T47D (cell line): ENCODE data around the gene CCDC13.

Experiments used
- DNase-seq, 2 experiments: peaks; one replicate each; pipeline versions ENCODE4 v3.0.0 to v3.0.0-alpha.2; 2011 to 2012; ENCODE audit warnings: low read depth in 1 of 2, low spot score in 1 of 2
- JUND ChIP-seq: IDR thresholded peaks from 2 replicates; pipeline ENCODE4 v1.6.1; 2012; ENCODE audit warnings: low read depth
- in situ Hi-C: cut with HindIII; loops from 2 replicates; pipeline ENCODE4 v1.10.0; 2016; ENCODE audit warnings: low sequenced_read_pairs, low pct_unique_long_range_greater_than_20kb

CCDC13 gene

GRCh38 chr3:42743204-42743995 lies 29.7 kb downstream of the CCDC13 start:
- in situ Hi-C loops: no loop called here

GRCh38 chr3:42742688-42743087 lies 30.4 kb downstream of the CCDC13 start:
- no peak for DNase-seq
- in situ Hi-C loops: no loop called here
- TF ChIP-seq JUND: no peak

More at GRCh38 chr3:42743204-42743995, 29.7 kb downstream of the CCDC13 start:
- no peak for DNase-seq
- no peak for TF ChIP-seq JUND

GRCh38 chr3:42742259-42742658 lies 30.8 kb downstream of the CCDC13 start:
- in situ Hi-C loops: no loop called here
- DNase-seq: no peak
- no peak for TF ChIP-seq JUND

- no peak for DNase-seq
- in situ Hi-C loops: no loop called here
These were observed 31.3 kb downstream of the CCDC13 start for GRCh38 chr3:42741796-42742195.

GRCh38 chr3:42739401-42740158 lies 33.5 kb downstream of the CCDC13 start:
- no peak for TF ChIP-seq JUND
- in situ Hi-C loops: no loop called here
- no peak for DNase-seq

More at GRCh38 chr3:42741796-42742195, 31.3 kb downstream of the CCDC13 start:
- no peak for TF ChIP-seq JUND

- no peak for TF ChIP-seq JUND
- in situ Hi-C loops: no loop called here
- no peak for DNase-seq
These were observed 36.5 kb downstream of the CCDC13 start for GRCh38 chr3:42736531-42736930.

GRCh38 chr3:42736081-42736480 lies 37.0 kb downstream of the CCDC13 start:
- no peak for DNase-seq
- no peak for TF ChIP-seq JUND
- in situ Hi-C loops: no loop called here

GRCh38 chr3:42735615-42736014 lies 37.4 kb downstream of the CCDC13 start:
- in situ Hi-C loops: no loop called here
- no peak for DNase-seq
- TF ChIP-seq JUND: no peak

GRCh38 chr3:42735019-42735418 lies 38.0 kb downstream of the CCDC13 start:
- no peak for TF ChIP-seq JUND
- in situ Hi-C loops: no loop called here
- DNase-seq: no peak

- in situ Hi-C loops: no loop called here
- no peak for TF ChIP-seq JUND
- DNase-seq: no peak
These were observed 38.7 kb downstream of the CCDC13 start for GRCh38 chr3:42734263-42734860.

- in situ Hi-C loops: no loop called here
- TF ChIP-seq JUND: no peak
- DNase-seq: no peak
These were observed 39.4 kb downstream of the CCDC13 start for GRCh38 chr3:42733501-42734262.

GRCh38 chr3:42732829-42733459 lies 40.1 kb downstream of the CCDC13 start:
- in situ Hi-C loops: no loop called here
- no peak for TF ChIP-seq JUND

More at GRCh38 chr3:42732829-42733459, 40.1 kb downstream of the CCDC13 start:
- no peak for DNase-seq
